ENCODE results near the gene COPS2. TPM values are rescaled to one million over a fixed set of nuclear protein-coding genes. Genes with fewer than 3 reads are reported as not detected.

The COPS2 gene
- polyA plus RNA-seq, 1 of the 3 experiments (the other 2 are of a cell fraction) = 21.3 TPM

- Histone ChIP-seq H3K27me3 (ENCODE audit: insufficient read depth) (no peaks in the 10 kb centered on the region), H3K36me3 (replicated peaks in 1 of 2; ENCODE audit: control insufficient read depth in 1 of 2, insufficient read depth in 2 of 2, low read length in 1 of 2) (no peaks in the 10 kb centered on the region), H3K4me1 (ENCODE audit: control insufficient read depth in 1 of 2, insufficient read depth in 2 of 2, low read depth in 1 of 2, low read length in 1 of 2) (peaks cover 0 to under 1% of the 10 kb centered on the region in 2 experiments; a peak in 1 of 4 replicates), H3K27ac (ENCODE audit: low read depth in 2 of 2, low read length in 1 of 2) (no peak overlapping the region), H3K4me2 (no peak overlapping the region), H2AFZ (ENCODE audit: low read depth) (no peak overlapping the region), H3K9me3 (no peaks in the 10 kb centered on the region), H3K79me2 (ENCODE audit: insufficient read depth) (peaks cover 11% of the 10 kb centered on the region), H4K20me1 (ENCODE audit: insufficient read depth) (no peaks in the 10 kb centered on the region), H3K9me2 (0 out of 2 replicates have a peak, but pooled peaks cover 3% of the 10 kb centered on the region), H3F3A (replicated peaks; ENCODE audit: insufficient read depth) (no peaks in the 10 kb centered on the region), H3K4me3 (ENCODE audit: low read depth in 2 of 2, low read length in 1 of 2) (no peak overlapping the region), H3K9ac (no peak overlapping the region)
- no peak for DNase-seq
- ChIA-PET POLR2A (no interaction called here), CTCF (interaction anchor here (0.7 kb wide), 1 partner anchor 19 kb away, joined by 3 read pairs; no protein-coding TSS in a partner anchor)
- WGBS (ENCODE audit: low lambda C conversion rate) = 87% methylated on average over 3 of the region's 3 CpGs
- TF ChIP-seq, protein P1, sequence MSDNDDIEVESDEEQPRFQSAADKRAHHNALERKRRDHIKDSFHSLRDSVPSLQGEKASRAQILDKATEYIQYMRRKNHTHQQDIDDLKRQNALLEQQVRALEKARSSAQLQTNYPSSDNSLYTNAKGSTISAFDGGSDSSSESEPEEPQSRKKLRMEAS (IDR thresholded peaks at IDR 0.05; ENCODE audit: low read depth) = no peak
- TF ChIP-seq, protein P2, sequence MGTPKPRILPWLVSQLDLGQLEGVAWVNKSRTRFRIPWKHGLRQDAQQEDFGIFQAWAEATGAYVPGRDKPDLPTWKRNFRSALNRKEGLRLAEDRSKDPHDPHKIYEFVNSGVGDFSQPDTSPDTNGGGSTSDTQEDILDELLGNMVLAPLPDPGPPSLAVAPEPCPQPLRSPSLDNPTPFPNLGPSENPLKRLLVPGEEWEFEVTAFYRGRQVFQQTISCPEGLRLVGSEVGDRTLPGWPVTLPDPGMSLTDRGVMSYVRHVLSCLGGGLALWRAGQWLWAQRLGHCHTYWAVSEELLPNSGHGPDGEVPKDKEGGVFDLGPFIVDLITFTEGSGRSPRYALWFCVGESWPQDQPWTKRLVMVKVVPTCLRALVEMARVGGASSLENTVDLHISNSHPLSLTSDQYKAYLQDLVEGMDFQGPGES (IDR thresholded peaks at IDR 0.05; ENCODE audit: low read depth, low read length) = no peak
- TF ChIP-seq NRF1 (IDR thresholded peaks at IDR 0.05; ENCODE audit: low read depth, low read length) (no peak), USF1 (IDR thresholded peaks at IDR 0.05; ENCODE audit: borderline replicate concordance, low read depth) (no peak), FOXM1 (IDR thresholded peaks at IDR 0.05; ENCODE audit: low read depth) (no peak), RCOR1 (IDR thresholded peaks at IDR 0.05; ENCODE audit: low read length) (no peak), MXI1 (IDR thresholded peaks at IDR 0.05; ENCODE audit: low read depth, low read length) (no peak), SIN3A (IDR thresholded peaks at IDR 0.05; ENCODE audit: borderline replicate concordance, low read depth, low read length) (no peak), REST (IDR thresholded peaks at IDR 0.05; ENCODE audit: low read depth, low read length) (no peak), YY1 (IDR thresholded peaks at IDR 0.05; ENCODE audit: low read depth) (no peak), TAF1 (IDR thresholded peaks at IDR 0.05; ENCODE audit: borderline replicate concordance, low read depth, low read length) (no peak), CTCF (IDR thresholded peaks at IDR 0.05) (no peak), EZH2phosphoT487 (IDR thresholded peaks at IDR 0.05; ENCODE audit: borderline replicate concordance, low read depth) (no peak), NFIC (IDR thresholded peaks at IDR 0.05; ENCODE audit: borderline replicate concordance) (no peak)
- TF ChIP-seq, protein P3, sequence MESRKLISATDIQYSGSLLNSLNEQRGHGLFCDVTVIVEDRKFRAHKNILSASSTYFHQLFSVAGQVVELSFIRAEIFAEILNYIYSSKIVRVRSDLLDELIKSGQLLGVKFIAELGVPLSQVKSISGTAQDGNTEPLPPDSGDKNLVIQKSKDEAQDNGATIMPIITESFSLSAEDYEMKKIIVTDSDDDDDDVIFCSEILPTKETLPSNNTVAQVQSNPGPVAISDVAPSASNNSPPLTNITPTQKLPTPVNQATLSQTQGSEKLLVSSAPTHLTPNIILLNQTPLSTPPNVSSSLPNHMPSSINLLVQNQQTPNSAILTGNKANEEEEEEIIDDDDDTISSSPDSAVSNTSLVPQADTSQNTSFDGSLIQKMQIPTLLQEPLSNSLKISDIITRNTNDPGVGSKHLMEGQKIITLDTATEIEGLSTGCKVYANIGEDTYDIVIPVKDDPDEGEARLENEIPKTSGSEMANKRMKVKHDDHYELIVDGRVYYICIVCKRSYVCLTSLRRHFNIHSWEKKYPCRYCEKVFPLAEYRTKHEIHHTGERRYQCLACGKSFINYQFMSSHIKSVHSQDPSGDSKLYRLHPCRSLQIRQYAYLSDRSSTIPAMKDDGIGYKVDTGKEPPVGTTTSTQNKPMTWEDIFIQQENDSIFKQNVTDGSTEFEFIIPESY (IDR thresholded peaks at IDR 0.05; ENCODE audit: borderline replicate concordance, low read depth) = no peak
- TF ChIP-seq, protein P4, sequence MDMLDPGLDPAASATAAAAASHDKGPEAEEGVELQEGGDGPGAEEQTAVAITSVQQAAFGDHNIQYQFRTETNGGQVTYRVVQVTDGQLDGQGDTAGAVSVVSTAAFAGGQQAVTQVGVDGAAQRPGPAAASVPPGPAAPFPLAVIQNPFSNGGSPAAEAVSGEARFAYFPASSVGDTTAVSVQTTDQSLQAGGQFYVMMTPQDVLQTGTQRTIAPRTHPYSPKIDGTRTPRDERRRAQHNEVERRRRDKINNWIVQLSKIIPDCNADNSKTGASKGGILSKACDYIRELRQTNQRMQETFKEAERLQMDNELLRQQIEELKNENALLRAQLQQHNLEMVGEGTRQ (IDR thresholded peaks at IDR 0.05; ENCODE audit: borderline replicate concordance, low read depth, low read length) = no peak
Measured at GRCh38 chr15:49174902-49175301, 19.5 kb upstream of the COPS2 start.

Data from SK-N-SH (cell line).